Measurements from ENCODE around the gene TEK.
A peak's percentile ranks its signal among the peaks of the same experiment; 100 is the strongest.

TEK gene

GRCh38 chr9:27273186-27273585 is 164.2 kb downstream of the TEK start:
- DNase-seq (ENCODE audit: low read depth in 1 of 2, low spot score in 1 of 2), result no peak
- no peak for TF ChIP-seq SPI1 (IDR thresholded peaks at IDR 0.05; ENCODE audit: borderline replicate concordance, low read depth)
- no peak for TF ChIP-seq CTCF (IDR thresholded peaks at IDR 0.05; ENCODE audit: insufficient read depth, low read length)
- TF ChIP-seq GABPA (IDR thresholded peaks at IDR 0.05; ENCODE audit: low read depth), result no peak
- no peak for TF ChIP-seq REST (IDR thresholded peaks at IDR 0.05; ENCODE audit: insufficient replicate concordance, low read depth)
- no peak for TF ChIP-seq POLR2AphosphoS5 (IDR thresholded peaks at IDR 0.05; ENCODE audit: low read depth)
- no peaks in the 10 kb centered on the region for H3K27me3 ChIP-seq (ENCODE audit: insufficient read depth, poor library complexity, severe bottlenecking)
- H3K27ac ChIP-seq (replicated peaks), result no peak overlapping the region
- H3K4me3 ChIP-seq (replicated peaks; ENCODE audit: insufficient read depth, low read length), result no peak overlapping the region

- TF ChIP-seq SPI1 (IDR thresholded peaks at IDR 0.05; ENCODE audit: borderline replicate concordance, low read depth), result no peak
- no peak for TF ChIP-seq REST (IDR thresholded peaks at IDR 0.05; ENCODE audit: insufficient replicate concordance, low read depth)
- no peak for TF ChIP-seq CTCF (IDR thresholded peaks at IDR 0.05; ENCODE audit: insufficient read depth, low read length)
- TF ChIP-seq POLR2AphosphoS5 (IDR thresholded peaks at IDR 0.05; ENCODE audit: low read depth), result no peak
- no peaks in the 10 kb centered on the region for H3K27me3 ChIP-seq (ENCODE audit: insufficient read depth, poor library complexity, severe bottlenecking)
- H3K27ac ChIP-seq (replicated peaks), result no peak overlapping the region
- peak in 1 of 2 experiments; percentile 1 for DNase-seq (ENCODE audit: low read depth in 1 of 2, low spot score in 1 of 2)
- no peak overlapping the region for H3K4me3 ChIP-seq (replicated peaks; ENCODE audit: insufficient read depth, low read length)
Observed at GRCh38 chr9:27276193-27277030, 167.4 kb downstream of the TEK start.

GRCh38 chr9:27278374-27278773 is 169.3 kb downstream of the TEK start:
- no peaks in the 10 kb centered on the region for H3K27me3 ChIP-seq (ENCODE audit: insufficient read depth, poor library complexity, severe bottlenecking)
- TF ChIP-seq GABPA (IDR thresholded peaks at IDR 0.05; ENCODE audit: low read depth) (no peak), POLR2AphosphoS5 (IDR thresholded peaks at IDR 0.05; ENCODE audit: low read depth) (no peak), SPI1 (IDR thresholded peaks at IDR 0.05; ENCODE audit: borderline replicate concordance, low read depth) (no peak), CTCF (IDR thresholded peaks at IDR 0.05; ENCODE audit: insufficient read depth, low read length) (no peak), REST (IDR thresholded peaks at IDR 0.05; ENCODE audit: insufficient replicate concordance, low read depth) (no peak)
- no peak overlapping the region for H3K27ac ChIP-seq (replicated peaks)
- DNase-seq (ENCODE audit: low read depth in 1 of 2, low spot score in 1 of 2), result no peak
- H3K4me3 ChIP-seq (replicated peaks; ENCODE audit: insufficient read depth, low read length), result no peak overlapping the region
